HEK293 (cell line): ENCODE data around the gene PPFIA3.
"Not testable (repeated sequence)": the region's sequence is repeated elsewhere in the genome, so short reads cannot be mapped to it uniquely, and the experiment has no call there.

Experiments used
- CTCF ChIA-PET: fragments of 350-600 bp; formaldehyde crosslinking; extraction: SDS; loops from one replicate; lab custom pipeline; 2021; ENCODE audit warnings: antibody characterized with exemption; lab: Yijun Ruan, JAX
- POLR2A ChIA-PET: fragments of 300-600 bp; formaldehyde crosslinking; extraction: SDS; loops from one replicate; lab custom pipeline; 2020; ENCODE audit warnings: antibody characterized with exemption, inconsistent platforms; lab: Yijun Ruan, JAX
- H3K27ac ChIP-seq: fragments of 200-500 bp; sonication (Bioruptor generic); 2 replicates; pipeline ENCODE4 v1.5.1; 2014; ENCODE audit warnings: low read depth, low read length, control low read depth, inconsistent platforms; ENCODE audit errors: extremely low read depth
- H3K36me3 ChIP-seq, 2 experiments: fragments of 200-500 bp in 1 of 2; sonication (Bioruptor generic) in 1 of 2; 1 replicate in 1 of 2; 2 replicates in 1 of 2; pipeline ENCODE4 v1.5.1; 2014 to 2017; ENCODE audit warnings: inconsistent platforms in 2 of 2, low read length in 2 of 2; ENCODE audit not compliant: control insufficient read depth in 2 of 2, insufficient read depth in 1 of 2
- H3K4me1 ChIP-seq: fragments of 200-500 bp; sonication (Bioruptor generic); 2 replicates; pipeline ENCODE4 v1.5.1; 2014; ENCODE audit warnings: mild to moderate bottlenecking, low read length, inconsistent platforms; ENCODE audit not compliant: control insufficient read depth, insufficient read depth
- H3K4me3 ChIP-seq: 2 replicates; pipeline ENCODE4 v1.5.1; 2011; ENCODE audit warnings: low read depth, mild to moderate bottlenecking, control low read depth, low read length, moderate library complexity
- H3K9me3 ChIP-seq: fragments of 200-500 bp; sonication (Bioruptor generic); 2 replicates; pipeline ENCODE4 v1.5.1; 2014; ENCODE audit warnings: low read depth, low read length, inconsistent platforms; ENCODE audit not compliant: control insufficient read depth, insufficient read depth
- BCL11B ChIP-seq: fragments of 450-650 bp; formaldehyde crosslinking; IDR thresholded peaks from 2 replicates; pipeline ENCODE4 v1.5.1; 2016; ENCODE audit warnings: low read depth, missing biosample characterization, missing genetic modification characterization
- ZBTB1 ChIP-seq: fragments of 450-650 bp; formaldehyde crosslinking; IDR thresholded peaks from 2 replicates; pipeline ENCODE4 v1.5.1; 2016; ENCODE audit warnings: missing biosample characterization, missing genetic modification characterization
- ZBTB17 ChIP-seq: fragments of 450-650 bp; formaldehyde crosslinking; IDR thresholded peaks from 2 replicates; pipeline ENCODE4 v1.5.1; 2016; ENCODE audit warnings: missing biosample characterization, missing genetic modification characterization
- ZBTB44 ChIP-seq: fragments of 450-650 bp; IDR thresholded peaks from 2 replicates; pipeline ENCODE4 v1.5.1; 2018; ENCODE audit warnings: missing biosample characterization, mild to moderate bottlenecking, missing genetic modification characterization
- ZFP37 ChIP-seq: fragments of 450-650 bp; formaldehyde crosslinking; IDR thresholded peaks from 2 replicates; pipeline ENCODE4 v1.5.1; 2016; ENCODE audit warnings: missing biosample characterization, missing genetic modification characterization
- ZNF175 ChIP-seq: fragments of 450-650 bp; formaldehyde crosslinking; IDR thresholded peaks from 2 replicates; pipeline ENCODE4 v1.5.1; 2016; ENCODE audit warnings: missing biosample characterization, missing genetic modification characterization
- ZNF248 ChIP-seq: fragments of 450-650 bp; formaldehyde crosslinking; IDR thresholded peaks from 2 replicates; pipeline ENCODE4 v1.5.1; 2017; ENCODE audit warnings: missing biosample characterization, missing genetic modification characterization
- ZNF266 ChIP-seq: fragments of 450-650 bp; formaldehyde crosslinking; IDR thresholded peaks from 2 replicates; pipeline ENCODE4 v1.5.1; 2016; ENCODE audit warnings: missing biosample characterization, missing genetic modification characterization, low read depth
- ZNF366 ChIP-seq: fragments of 450-650 bp; formaldehyde crosslinking; conservative IDR thresholded peaks from 2 replicates; pipeline ENCODE4 v1.5.1; 2016; ENCODE audit warnings: missing biosample characterization, missing genetic modification characterization
- ZNF423 ChIP-seq: fragments of 450-650 bp; formaldehyde crosslinking; IDR thresholded peaks from 2 replicates; pipeline ENCODE4 v1.5.1; 2016; ENCODE audit warnings: missing biosample characterization, missing genetic modification characterization
- ZNF561 ChIP-seq: fragments of 450-650 bp; IDR thresholded peaks from 2 replicates; pipeline ENCODE4 v1.5.1; 2018; ENCODE audit warnings: missing biosample characterization, missing genetic modification characterization, borderline replicate concordance
- ZNF610 ChIP-seq: fragments of 450-650 bp; formaldehyde crosslinking; IDR thresholded peaks from 2 replicates; pipeline ENCODE4 v1.5.1; 2016; ENCODE audit warnings: missing biosample characterization, missing genetic modification characterization, borderline replicate concordance
- ZNF692 ChIP-seq: fragments of 450-650 bp; formaldehyde crosslinking; IDR thresholded peaks from 2 replicates; pipeline ENCODE4 v1.5.1; 2016; ENCODE audit warnings: missing biosample characterization, missing genetic modification characterization
- ZNF837 ChIP-seq: fragments of 450-650 bp; formaldehyde crosslinking; IDR thresholded peaks from 2 replicates; pipeline ENCODE4 v1.5.1; 2016; ENCODE audit warnings: missing biosample characterization, missing genetic modification characterization

Gene PPFIA3

GRCh38 chr19:49173198-49173597 lies 53.9 kb downstream of the PPFIA3 start:
- no peaks in the 10 kb centered on the region for H3K9me3 ChIP-seq
- peaks cover 0 to 29% of the 10 kb centered on the region in 2 experiments; a peak in 2 of 3 replicates for H3K36me3 ChIP-seq
- no peaks in the 10 kb centered on the region for H3K4me1 ChIP-seq
- no peak overlapping the region for H3K27ac ChIP-seq
- POLR2A ChIA-PET = no interaction called here
- H3K4me3 ChIP-seq = no peak overlapping the region
- TF ChIP-seq ZFP37 (tag by site-specific recombination) (no peak), ZBTB1 (no peak), BCL11B (no peak), ZBTB44 (tag by site-specific recombination) (no peak), ZNF366 (peak; percentile 91), ZBTB17 (tag by site-specific recombination) (peak; percentile 15; the same call in 1 of the 2 replicates)
- CTCF ChIA-PET = interaction anchor here (0.5 kb wide), 1 partner anchor 11 kb away, joined by 3 read pairs; no protein-coding TSS in a partner anchor

GRCh38 chr19:49180659-49181058 lies 61.3 kb downstream of the PPFIA3 start:
- Histone ChIP-seq H3K27ac (no peak overlapping the region), H3K36me3 (peaks cover 3 to 11% of the 10 kb centered on the region in 2 experiments; a peak in 2 of 3 replicates), H3K4me3 (no peak overlapping the region), H3K4me1 (no peaks in the 10 kb centered on the region), H3K9me3 (no peaks in the 10 kb centered on the region)
- no peak for TF ChIP-seq ZNF423 (tag by site-specific recombination)
- TF ChIP-seq ZNF366 = peak; percentile 93
- TF ChIP-seq ZBTB17 (tag by site-specific recombination) = peak; percentile 89
- CTCF ChIA-PET = interaction anchor here (0.6 to 1.5 kb wide), 4 partner anchors 18 to 83 kb away, joined by 4 to 6 read pairs (median 5); no protein-coding TSS in a partner anchor
- POLR2A ChIA-PET = no interaction called here

GRCh38 chr19:49182010-49182847 lies 62.9 kb downstream of the PPFIA3 start:
- H3K4me3 ChIP-seq, H3K9me3 ChIP-seq, H3K27ac ChIP-seq, H3K4me1 ChIP-seq: not testable (repeated sequence)
- TF ChIP-seq ZBTB17 (tag by site-specific recombination) (peak; percentile 99), ZNF366 (peak; percentile 99)
- ChIA-PET POLR2A (interaction anchor here (0.8 kb wide), 1 partner anchor 21 kb away, joined by 7 read pairs; no protein-coding TSS in a partner anchor), CTCF (interaction anchor here (0.6 to 7.3 kb wide), 3 partner anchors 16 to 85 kb away, joined by 3 to 73 read pairs (median 3); no protein-coding TSS in a partner anchor)
- H3K36me3 ChIP-seq = peaks cover 3 to 11% of the 10 kb centered on the region in 2 experiments; a peak in 2 of 3 replicates

- CTCF ChIA-PET = interaction anchor here (0.6 to 7.3 kb wide), 3 partner anchors 16 to 85 kb away, joined by 3 to 73 read pairs (median 3); no protein-coding TSS in a partner anchor
Observed at GRCh38 chr19:49182848-49183375, 63.6 kb downstream of the PPFIA3 start.

More at GRCh38 chr19:49182848-49183375, 63.6 kb downstream of the PPFIA3 start:
- no peak overlapping the region for H3K4me3 ChIP-seq
- TF ChIP-seq BCL11B (no peak), ZNF248 (tag by site-specific recombination) (no peak), ZNF266 (tag by site-specific recombination) (no peak), ZNF561 (no peak), ZNF837 (tag by site-specific recombination) (no peak), ZNF610 (tag by site-specific recombination) (no peak), ZNF692 (no peak), ZNF175 (tag by site-specific recombination) (no peak)
- no peaks in the 10 kb centered on the region for H3K4me1 ChIP-seq
- H3K36me3 ChIP-seq = peaks cover 3 to 11% of the 10 kb centered on the region in 2 experiments; a peak in 2 of 3 replicates
- no peak overlapping the region for H3K27ac ChIP-seq
- no peaks in the 10 kb centered on the region for H3K9me3 ChIP-seq
- POLR2A ChIA-PET = no interaction called here
